ENCODE data around the gene DIP2C.
"Not testable (repeated sequence)": the region's sequence is repeated elsewhere in the genome, so short reads cannot be mapped to it uniquely, and the experiment has no call there.

The DIP2C gene

DNA sequence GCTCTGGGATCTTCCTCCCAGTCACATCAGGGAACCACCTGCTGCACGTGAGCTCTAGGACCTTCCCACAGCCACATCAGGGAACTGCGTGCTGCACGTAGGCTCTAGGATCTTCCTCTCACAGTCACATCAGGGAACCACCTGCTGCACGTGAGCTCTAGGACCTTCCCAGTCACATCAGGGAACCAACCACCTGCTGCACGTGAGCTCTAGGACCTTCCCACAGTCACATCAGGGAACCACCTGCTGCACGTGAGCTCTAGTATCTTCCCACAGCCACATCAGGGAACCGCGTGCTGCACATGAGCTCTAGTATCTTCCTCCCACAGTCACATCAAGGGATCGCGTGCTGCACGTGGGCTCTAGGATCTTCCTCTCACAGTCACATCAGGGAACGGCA lies 229.7 kb downstream of the DIP2C start:
- DNase-seq, result no peak

DNA sequence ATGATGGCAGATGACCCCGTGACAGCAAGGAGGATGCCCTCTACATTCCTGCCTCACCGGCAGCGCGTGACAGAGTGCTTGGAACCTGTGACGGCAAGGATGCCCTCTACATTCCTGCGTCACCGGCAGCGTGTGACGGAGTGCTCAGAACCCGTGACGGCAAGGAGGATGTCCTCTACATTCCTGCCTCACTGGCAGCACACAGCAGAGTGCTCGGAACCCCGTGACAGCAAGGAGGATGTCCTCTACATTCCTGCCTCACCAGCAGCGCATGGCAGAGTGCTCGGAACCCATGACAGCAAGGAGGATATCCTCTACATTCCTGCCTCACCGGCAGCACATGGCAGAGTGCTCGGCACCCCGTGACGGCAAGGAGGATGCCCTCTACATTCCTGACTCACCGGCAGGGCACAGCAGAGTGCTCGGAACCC lies 231.0 kb downstream of the DIP2C start:
- DNase-seq, result no peak

DNA sequence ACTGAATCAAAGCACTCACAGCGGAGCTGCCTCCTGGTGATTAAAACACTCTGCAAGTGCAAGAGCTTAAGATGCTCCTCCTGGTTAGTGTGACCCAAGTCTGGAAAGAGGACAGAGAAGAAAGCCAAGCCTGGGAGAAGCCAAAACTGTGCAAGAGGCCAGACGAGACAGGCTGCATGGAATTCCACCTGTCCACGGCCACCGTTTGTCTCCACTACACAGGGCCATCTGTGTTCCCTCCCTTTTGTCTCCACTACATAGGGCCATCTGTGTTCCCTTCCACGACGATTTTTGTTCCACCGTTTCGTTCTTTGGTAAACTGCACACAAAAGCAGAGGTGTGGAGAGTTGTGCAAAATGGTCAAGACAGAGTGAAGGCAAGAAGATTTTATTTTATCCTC lies 233.0 kb downstream of the DIP2C start:
- DNase-seq, result no peak

DNA sequence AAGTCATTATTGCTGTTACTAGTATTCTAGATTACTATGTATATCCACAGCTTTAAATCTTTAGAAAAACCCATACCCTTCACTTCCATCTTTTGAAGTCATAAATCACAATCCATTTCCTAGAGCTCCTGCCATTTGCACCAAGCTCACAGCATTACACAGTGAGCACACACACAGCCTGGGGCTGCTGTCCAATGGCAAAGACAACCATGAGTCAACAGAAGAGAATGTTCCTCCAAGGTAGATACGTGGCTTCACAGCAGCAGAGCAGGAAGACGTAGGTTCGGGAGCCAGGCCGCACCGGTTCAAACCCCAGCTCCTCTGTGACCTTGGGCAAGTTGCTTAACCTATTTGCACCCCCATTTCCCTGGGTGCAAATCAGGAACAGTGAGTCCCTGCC lies 234.6 kb downstream of the DIP2C start:
- DNase-seq, result no peak

DNA sequence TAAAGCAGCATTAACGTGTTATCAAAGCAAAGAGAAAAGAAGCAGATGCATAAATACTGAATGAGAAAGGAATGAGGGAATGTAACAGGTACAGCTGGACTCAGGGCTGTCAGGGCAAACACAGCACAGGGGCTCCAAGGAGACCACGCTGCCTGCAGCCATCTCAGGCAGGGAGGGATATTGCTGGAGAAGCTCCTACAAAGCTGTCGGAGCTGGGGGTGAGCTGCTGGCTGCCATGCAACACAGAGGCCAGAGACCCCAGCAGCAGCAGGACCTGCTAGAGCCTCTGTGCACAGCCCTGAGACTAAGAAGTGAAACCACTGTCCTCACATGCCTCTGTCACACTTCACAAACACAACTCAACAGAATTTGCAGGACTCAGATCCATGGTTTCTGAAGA lies 235.8 kb downstream of the DIP2C start:
- DNase-seq, result no peak

DNA sequence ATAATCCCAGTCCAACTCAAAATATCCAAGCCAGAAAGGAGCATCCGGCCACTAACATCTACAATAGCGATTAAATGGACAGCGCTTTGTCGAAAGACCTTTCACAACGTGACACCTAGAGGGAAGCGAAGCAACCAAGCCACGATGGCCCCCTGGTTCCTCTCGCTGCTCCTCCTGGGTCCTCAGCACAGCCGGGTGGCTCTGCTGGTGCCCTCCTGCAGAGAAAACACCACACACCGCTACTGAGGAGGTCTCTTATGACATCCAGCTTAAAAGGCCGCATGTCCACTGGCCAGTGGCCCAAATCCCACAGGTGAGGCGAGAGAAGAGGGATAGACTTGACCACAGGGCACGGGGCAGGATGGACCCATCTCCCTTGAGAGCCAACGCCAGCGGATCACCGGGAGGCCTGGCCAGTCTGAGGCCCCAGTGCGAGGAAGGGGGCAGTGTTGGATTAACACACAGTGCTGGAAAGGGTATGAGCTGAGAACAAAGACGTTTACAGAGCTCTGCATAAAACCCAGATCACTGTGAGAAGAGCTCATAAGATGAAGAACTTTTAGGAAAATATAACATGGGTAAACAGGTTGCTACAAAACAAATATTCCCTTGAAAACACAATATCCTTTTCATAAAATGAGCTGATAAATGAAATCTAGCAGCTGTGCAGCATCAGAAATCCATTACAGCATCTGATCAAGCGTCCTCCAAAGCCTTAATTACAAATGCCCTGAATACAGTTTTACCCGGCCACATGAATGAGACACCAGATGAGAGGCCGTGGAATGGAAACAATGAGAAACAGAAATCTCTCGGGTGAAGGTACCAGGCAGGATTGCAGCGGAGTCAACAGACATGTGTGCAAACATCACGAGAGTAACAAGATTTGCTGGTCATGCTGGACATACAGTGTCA lies 236.7 kb downstream of the DIP2C start:
- no peak for DNase-seq

DNA sequence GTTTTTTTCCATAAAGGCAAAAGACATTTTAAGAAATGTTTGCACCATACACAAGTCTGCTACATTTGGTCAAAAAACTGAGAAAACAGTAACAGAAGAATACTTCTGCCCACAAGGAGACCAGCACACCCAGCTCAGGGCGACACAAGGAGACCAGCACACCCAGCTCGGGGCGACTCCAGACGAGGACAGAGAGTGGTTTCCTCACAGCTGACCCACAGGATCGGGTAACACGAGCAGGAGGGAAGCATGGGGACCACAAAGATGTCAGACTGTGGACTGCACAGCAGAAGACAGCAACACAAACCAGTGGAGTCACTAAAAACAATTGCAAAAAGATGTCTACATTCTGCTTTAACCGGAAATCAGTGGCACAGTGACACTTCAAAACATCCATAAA lies 237.6 kb downstream of the DIP2C start:
- no peak for DNase-seq

DNA sequence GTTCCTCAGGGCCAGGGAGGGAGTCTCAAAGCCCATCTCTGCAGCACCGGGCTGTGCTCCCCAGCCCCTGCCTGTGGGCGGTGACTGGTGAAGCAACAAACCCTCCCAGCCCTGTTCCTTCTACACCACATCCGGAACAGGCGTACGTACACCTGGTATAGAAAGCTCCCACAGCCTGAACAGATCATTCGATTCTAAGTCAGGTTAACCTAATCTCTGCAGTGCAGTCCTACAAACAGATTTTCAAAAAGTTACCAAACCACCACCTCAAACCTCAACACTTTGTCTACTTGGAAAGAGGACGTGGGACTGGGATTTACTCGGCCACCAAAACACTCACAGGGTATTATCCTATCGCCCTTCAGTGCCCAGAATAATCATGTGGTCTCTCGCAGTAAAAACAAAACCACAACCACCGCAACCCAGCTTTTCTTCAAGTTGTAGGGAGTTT lies 238.4 kb downstream of the DIP2C start:
- DNase-seq, result peak; percentile 63

DNA sequence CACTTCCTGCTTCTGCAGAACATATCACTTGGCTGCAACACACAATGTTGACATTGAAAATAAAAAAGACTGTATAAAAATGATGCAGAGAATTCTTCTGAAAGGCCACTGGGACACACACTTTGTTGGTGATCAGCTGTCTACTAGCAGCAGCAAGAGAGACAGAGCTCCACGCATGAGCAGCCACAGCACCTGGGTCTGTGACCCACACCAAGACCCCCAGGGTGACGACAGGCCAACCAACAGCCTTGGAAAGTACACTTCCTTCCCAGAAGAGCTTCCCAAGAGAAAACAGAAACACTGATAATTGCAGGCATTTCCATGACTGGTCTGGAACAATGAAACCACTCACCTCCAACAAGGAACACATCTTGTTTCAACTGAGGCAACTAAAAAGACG lies 239.0 kb downstream of the DIP2C start:
- DNase-seq, result no peak

DNA sequence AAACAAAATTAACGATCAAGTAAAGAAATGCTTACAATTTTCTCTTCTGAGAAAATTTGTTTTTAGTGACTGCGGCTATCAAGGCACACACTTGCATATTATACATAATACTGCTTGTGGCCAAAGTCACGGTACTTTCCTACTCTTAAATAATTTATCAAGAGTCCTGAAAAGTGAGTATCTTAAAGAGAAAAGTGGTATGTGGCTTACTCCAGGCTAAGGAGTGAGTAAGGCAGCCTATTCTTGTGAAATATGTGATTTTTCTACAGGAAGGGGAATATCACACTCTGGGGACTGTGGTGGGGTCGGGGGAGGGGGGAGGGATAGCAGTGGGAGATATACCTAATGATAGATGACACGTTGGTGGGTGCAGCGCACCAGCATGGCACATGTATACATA lies 240.1 kb downstream of the DIP2C start:
- not testable (repeated sequence) for DNase-seq

DNA sequence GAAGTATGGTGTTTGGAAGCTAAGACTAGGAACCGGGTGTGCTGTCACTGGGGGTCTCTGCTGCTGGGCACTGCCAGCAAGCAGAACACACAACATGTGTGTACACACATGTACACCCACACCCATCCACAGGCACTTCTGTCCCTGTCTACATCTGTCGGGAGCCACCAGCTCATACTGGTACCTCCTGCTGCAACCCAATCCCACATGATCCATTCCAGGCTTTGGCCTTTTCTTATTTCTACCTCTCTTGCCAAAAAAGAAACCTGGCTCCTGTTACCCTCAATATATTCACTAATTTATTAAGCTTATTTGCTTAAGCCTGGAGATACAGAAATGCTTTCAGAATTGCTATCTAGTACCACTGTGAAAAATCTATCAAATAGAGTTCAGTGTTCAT lies 246.0 kb downstream of the DIP2C start:
- DNase-seq, result no peak

DNA sequence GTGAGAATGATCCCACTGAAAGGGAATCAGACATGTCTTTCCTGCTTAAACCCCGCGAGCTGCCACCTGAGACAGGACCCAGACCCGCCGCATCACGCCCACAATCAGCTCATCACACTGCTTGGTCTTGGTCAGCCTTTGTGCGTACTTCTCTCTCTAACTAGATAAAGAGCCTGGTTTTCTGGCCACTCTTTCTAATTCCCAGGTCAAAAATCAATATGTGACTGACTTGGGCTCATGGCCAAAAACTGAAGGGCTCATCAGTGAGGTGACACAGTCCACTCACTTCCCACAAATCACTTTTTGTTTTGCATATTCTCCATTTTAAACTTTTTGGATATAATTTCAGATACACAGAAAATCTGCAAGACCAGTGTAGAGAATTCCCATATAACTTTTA lies 247.3 kb downstream of the DIP2C start:
- no peak for DNase-seq

DNA sequence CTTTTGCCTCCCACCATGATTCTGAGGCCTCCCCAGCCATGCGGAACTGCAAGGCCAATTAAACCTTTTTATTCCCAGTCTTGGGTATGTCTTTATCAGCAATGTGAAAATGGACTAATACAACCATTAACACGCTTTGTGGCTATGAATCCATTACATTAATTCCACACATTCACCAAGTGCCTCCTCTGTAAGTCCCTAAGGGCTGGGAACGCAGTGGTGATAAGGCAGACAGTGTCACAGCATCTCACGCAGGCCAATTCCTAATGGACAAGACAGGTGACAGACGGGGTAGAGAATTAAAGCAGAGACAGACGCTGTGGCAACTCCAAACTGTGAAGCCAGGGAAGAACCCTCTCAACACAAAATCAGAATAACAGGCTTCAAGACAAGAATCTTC lies 247.8 kb downstream of the DIP2C start:
- DNase-seq, result no peak

DNA sequence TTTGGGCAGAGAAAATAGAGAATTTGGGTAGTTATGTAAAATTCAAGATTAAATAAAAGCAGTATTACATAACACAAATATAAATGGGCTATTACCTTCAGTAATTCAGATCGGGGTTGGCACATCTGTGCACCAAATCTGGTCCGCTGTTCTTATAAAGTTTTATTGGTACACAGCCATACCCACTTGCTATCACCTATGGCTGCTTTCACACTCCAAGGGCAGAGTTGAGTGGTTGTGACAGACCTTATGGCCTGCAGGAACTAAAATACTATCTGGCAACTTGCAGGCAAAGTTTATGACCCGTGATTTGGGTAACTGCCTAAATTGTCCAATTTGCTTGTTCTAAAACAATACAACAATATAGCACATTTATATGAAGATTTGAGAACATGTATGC lies 249.3 kb downstream of the DIP2C start:
- DNase-seq, result no peak

DNA sequence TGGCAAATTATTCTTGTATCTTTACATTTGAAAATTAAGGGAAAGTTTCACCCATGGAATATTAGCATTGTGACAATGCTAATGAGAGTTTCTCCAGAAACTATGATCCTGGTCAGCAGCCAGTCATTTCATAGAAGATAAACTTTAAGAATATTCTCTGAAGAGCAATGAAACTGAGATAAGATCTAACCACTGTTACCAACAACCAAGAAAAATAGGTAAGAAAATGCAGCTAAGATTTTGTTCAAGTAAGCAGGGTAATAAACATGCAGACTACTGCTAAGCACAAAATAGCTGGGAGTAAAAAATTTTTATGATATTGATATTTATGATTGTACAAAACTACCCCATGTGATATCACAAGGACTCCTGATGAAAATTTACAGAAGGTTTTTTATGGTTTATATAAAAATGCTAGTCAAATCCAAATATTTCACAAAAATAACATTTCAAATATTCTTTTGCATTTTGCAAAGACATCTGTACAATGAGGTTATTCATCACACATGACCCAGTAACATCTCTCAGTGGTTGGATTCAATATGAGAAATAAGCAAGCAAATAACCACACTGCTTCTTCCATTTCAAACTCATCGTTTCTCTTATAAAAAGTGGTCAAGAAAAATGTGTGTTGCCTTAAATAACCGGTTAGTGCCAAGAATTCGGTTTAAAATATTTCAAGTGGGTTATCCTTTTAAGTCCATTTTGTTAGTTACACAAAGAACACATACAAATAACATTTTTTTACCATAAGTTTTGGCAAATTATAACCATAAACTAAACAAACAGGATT lies 251.6 kb downstream of the DIP2C start:
- no peak for DNase-seq

DNA sequence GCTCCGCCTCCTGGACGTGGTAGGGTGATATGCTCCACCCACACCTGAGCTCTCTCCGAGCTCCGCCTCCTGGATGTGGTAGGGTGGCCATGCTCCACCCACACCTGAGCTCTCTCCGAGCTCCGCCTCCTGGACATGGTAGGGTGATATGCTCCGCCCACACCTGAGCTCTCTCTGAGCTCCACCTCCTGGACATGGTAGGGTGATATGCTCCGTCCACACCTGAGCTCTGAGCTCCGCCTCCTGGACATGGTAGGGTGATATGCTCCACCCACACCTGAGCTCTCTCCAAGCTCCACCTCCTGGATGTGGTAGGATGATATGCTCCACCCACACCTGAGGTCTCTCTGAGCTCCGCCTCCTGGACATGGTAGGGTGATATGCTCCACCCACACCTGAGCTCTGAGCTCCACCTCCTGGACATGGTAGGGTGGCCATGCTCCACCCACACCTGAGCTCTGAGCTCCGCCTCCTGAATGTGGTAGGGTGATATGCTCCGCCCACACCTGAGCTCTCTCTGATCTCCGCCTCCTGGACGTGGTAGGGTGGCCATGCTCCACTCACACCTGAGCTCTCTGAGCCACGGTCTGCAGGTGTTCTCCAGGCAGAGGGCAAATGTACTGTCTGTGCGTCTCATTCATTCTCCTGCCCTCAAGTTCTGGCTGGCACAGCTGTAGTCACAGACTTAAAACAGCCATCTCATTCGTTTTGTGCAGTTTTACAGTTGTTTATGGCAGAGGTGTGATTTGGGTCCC lies 252.4 kb downstream of the DIP2C start:
- no peak for DNase-seq

DNA sequence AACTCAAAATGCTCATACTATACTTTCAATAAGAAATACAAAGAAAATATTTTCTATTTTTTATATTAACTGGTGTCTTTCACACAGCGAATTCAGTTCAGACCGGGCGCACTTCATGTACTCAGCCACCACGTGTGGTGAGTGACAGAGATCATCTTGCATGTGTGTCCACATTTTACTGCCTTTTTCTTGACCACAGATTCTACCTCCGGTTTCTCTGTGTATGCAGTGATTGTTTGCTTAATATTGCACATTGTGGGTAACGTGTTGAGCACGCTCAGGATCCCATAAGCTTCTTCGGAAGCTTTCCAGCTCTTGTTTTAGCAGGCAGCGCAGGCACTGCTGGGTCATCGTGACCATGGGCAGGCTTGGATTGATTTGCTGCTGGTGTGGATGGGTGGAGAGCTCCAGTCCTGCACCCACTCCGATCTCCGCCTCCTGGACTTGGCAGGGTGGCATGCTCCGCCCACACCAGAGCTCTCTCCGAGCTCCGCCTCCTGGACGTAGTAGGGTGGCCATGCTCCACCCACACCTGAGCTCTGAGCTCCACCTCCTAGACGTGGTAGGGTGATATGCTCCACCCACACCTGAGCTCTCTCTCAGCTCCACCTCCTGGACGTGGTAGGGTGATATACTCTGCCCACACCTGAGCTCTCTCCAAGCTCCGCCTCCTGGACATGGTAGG lies 253.3 kb downstream of the DIP2C start:
- DNase-seq, result no peak

DNA sequence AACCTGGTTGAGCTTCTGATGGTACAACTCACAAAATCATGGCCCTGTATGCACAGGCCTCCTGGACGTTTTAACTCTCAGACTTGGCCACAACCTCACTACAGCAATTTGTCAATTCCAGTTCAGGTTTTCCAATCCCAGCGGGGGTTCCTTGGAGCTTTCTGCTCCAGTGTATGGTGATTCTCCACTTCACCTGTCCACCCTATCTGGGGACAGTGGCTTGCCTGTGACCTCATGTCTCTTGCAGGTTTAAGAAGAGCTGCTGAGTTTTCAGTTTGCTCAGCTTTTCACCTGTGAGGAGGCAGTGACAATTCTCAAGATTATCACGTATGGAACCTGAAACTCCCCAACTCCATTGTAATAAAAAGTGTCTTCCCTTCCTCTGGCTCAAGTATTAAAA lies 254.1 kb downstream of the DIP2C start:
- DNase-seq, result no peak

DNA sequence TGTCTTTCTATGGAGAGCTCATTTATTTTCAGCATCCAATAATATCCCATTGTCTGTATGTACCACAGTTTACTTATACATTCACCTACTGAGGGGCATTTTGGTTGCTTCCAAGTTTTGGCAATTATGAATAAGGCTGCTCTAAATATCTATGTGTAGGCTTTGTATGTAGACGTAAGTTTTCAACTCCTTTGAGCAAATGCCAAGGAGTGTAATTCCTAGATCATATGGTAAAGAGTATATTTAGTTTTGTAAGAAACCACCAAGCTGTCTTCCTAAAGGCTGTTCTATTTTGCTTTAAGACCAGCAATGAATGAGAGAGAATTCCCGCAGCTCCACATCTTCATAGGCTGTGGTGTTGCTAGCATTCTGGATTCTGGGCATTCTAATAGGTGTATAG lies 259.8 kb downstream of the DIP2C start:
- DNase-seq, result no peak

DNA sequence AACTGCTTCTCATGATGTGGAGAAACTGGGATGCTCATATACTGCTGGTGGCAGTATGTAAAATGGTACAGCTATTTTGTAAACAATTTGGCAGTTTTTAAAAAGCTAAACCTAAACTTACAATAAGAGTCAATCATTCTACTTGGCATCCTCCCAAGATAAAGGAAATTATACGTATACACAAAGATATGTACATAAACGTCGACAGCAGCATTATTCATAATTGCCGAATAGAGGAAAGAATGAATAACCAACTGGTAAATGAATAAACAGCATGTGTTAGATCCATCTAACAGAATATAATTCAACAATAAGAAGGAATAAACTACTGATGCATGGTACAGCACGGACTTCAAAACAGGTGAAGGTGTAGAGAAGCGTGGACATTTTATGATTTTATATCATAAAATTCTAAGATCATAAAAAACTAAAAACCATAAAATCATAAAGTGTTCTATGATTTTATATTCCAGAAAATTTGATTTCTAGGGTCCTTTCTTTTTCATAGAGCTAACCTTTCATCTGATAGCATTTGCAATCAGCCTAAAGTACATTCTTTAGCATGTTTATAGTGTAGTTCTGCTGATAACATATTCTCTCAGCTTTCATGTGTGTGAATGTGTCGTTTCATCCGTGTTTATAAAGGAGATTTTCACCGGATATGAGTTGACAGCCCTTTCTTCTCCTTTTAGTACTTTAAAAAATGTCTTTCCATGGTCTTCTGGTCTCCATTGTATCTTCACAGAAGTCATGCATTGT lies 261.5 kb downstream of the DIP2C start:
- DNase-seq, result no peak

DNA sequence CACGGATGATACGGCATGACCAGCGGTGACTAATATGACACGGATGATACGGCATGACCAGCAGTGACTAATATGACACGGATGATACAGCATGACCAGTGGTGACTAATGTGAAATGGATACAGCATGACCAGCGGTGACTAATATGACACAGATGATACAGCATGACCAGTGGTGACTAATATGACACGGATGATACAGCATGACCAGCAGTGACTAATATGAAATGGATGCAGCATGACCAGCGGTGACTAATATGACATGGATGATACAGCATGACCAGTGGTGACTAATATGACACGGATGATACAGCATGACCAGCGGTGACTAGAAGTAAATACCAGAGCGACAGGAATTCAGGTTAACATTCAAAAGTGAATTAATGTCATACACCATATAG lies 264.1 kb downstream of the DIP2C start:
- DNase-seq, result peak; percentile 27

DNA sequence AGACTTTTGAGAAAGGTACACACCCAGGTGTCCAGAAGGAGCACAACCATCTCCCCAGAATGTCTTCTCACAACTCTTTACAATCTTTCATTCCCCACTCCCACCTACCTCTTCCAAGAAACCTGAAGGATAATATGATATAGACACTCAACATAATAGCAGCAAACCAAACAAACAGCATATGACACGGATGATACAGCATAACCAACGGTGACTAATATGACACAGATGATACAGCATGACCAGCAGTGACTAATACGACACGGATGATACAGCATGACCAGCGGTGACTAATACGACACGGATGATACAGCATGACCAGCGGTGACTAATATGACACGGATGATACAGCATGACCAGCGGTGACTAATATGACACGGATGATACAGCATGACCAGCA lies 264.7 kb downstream of the DIP2C start:
- not testable (repeated sequence) for DNase-seq
